Raji (cell line): Measurements from ENCODE around the gene GMPPB.

Experiments used
- POLR2A ChIP-seq: IDR thresholded peaks from 2 replicates; pipeline ENCODE4 v1.6.1; 2011; ENCODE audit warnings: low read depth, low read length, control low read depth; ENCODE audit not compliant: insufficient read depth

The GMPPB gene

DNA sequence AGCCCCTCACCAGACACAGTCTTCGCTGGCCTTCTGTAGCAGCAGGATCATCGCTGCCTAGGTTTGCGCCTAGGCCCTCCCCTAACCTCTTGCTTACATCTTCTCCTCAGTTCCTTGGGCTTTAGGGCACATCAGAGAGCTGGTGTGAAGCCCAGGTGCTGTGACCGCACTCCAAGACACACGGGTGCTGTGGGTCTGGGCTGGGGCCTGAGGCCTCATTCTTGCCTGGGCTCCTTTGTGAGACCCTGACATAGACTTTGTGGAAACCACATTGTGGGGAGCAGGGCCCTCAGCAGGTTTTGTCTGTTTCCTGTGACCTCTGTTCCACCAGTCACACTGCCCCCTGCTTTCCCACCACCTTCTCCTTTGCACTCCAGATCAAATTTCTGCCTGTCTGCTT is 12.3 kb downstream of the GMPPB start:
- no peak for TF ChIP-seq POLR2A

DNA sequence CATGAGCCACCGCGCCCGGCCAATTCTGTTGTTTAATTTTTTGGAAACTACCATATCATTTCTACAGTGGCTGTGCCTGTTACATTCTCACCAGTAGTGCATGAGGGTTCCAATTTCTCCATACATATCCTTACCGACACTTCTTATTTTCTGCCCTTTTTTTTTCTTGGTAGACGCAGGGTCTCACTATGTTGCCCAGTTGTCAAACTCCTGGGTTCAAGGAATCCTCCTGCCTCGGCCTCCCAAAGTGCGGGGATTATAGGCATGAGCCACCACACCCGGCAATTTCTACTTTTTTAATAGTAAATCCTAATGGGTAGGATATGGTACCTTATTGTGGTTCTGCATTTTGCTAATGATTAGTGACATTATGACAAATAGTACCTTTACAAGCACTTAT is 13.9 kb downstream of the GMPPB start:
- no peak for TF ChIP-seq POLR2A

DNA sequence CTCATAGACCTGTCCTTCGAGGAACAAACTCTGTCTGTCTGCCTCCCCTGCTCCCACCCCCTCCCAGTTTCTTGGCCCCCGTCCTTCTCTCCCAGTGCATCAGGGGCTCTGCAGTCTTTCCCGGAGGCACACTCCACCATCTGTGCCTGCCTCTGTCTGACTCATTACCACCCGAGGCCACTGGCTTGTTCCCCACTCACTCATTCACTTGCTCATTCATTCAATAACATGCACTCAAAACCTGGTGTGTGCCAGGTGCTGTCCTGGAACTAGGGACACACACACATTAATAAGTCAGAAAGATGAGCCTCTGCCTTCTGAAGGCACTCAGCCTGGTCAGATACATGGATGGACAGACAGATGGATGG is 16.7 kb downstream of the GMPPB start:
- no peak for TF ChIP-seq POLR2A

DNA sequence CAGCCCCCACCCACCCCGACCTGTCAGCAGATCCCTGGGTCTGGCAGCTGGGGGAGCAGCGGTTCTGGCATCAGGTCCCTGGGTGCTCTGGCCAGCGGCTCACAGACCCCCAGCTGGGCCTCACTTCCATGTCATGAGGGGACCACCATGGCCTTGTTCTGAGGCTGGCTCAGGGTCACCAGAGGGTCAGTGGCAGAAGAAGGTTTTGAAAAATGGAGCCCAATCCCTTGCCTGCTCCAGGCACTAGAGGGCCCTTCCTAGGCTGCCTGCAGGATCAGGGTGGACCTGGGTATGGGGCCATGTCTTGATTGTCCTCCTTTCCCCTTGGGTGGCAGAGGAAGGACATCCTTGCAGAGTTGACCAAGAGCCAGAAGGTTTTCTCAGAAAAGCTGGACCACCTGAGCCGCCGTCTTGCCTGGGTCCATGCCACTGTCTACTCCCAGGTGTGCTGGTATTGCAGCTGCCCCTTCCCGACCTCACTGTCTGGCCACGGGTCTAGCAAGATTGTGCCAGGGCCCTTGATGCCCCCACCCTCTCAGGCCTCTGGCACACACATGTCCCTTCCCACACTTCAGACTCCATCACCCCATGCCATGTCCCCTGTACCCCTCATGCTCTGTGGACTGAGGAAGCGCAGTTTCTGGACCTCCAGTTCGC is 17.2 kb downstream of the GMPPB start:
- no peak for TF ChIP-seq POLR2A

DNA sequence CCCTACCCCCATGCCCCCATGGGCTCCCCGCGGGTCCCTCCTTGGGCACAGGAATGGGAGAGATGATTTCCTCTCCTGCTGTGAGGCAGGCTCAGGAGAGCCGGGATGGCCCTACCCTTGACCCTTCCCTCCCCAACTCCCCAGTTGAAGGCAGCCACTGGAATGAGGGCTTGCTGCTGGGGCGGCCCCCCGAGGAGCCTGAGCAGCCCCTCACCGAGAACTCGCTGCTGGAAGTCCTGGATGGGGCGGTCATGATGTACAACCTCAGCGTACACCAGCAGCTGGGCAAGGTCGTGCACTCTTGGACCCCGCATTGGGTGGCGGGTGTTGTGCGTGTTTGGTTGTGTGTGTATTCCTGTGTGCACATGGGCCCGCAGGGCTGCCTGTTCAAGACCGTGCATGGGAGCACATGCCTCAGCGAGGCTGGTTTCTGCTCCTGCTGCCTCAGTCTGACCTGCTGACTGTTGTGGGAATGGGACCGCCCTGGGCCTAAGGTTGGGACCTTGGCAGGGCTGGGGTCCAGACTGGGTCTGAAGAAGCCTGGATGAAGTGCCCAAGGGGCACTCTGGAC is 18.3 kb downstream of the GMPPB start:
- no peak for TF ChIP-seq POLR2A

DNA sequence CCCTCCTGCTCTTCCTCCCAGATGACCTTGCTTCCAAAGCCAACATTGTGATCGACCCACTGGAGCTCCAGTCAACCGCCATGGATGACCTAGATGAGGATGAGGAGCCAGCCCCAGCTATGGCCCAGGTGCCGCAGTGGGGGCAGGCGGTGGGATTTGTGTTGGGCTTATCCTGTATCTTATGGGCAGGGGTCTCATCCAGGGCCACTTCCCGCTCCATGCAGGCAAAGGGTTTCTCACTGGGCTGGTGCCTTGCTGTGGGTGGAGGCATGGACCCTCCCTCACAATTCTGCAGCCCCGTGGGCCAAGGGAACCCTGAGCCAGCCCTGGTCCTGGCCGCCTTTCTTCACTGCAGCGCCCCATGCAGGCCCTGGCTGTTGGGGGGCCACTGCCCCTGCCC is 19.1 kb downstream of the GMPPB start:
- no peak for TF ChIP-seq POLR2A

DNA sequence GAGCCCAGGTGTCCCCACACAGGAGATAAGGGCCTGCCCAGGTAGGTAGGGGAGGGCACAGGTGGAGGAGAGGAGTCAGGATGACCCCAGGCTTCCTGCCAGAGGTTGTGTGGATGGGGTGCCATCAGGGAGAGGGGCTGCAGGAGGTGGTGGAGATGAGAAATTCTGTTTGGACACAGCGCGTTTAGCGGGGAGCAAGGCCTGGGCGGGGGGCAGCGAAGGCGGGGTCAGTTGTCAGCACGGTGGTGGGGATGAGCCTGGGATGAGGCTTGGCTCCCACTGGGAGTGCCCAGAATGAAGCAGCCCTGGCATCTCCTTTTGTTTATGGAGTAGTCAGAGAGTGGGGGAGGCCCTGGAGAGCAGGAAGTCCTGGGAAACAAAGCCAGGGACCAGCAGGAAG is 19.8 kb downstream of the GMPPB start:
- no peak for TF ChIP-seq POLR2A

DNA sequence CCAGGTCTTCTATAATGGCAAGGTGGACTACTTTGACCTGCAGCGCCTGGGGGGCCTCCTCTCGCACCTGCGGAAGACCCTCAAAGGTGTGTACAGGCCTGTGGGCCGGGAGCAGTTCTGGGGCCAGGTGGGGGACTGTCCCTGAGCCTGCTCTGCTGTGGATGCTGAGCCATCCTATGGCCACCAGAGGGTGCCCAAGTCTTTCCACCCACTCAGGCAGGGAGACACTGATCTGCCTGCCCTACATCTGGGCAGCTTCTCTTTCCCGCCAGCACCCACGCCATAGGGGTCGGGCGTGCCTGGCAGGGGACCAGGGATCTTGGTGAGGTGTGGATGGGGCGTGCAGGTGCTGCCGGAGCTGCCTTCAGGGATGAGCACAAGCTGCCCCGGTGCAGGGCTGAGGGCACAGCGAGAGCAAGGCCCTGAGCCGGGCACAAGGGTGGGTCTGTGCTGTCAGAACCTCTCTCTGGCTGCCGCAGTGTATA is 20.3 kb downstream of the GMPPB start:
- TF ChIP-seq POLR2A: no peak

DNA sequence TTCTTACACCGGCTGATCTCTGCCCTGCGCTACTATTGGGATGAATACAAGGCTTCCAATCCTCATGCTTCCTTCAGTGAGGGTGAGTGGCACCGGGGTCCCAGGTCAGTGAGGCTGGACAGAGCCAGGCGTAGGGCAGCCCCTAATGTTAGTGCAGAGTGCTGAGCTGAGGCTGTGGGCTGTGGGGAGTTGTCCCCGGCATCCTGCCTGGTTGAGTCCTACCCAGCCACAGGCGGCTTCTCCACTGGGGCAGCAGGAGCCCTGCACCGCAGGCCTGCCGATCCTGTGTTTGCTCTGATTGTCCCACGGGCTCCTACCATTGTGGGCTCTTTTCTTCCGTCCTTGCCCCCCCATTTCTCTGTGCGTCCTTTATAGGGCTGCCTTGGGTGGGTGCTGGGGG is 21.1 kb downstream of the GMPPB start:
- no peak for TF ChIP-seq POLR2A

DNA sequence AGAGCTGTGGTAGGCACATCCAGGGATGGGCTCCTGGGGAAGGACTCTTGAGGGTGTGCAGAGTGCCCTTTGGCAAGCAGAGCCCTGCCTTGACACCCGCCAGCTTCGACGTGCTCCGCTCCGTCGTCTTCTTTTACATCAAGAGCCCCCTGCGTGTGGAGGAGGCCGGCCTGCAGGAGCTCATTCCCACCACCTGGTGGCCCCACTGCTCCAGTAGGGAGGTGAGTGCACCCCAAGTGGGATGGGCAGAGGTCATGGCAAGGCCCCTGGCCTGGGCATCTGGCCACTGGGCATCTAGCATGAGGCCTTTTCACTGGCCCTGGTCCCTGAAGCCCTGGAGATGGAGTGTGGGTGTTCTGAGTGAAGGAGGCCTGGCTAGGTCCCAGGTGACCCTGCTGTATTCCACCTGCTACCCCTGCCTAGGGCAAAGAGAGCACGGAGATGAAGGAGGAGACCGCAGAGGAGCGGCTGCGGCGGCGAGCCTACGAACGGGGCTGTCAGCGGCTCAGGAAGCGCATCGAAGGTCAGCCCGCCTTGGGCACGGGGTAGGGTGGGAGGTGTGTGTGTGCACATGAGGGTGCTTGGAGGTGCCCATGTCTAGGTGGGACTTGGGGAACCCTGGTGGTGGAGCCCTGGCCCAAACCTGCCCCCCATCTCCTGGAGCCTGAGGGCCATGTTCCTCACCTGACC is 22.2 kb downstream of the GMPPB start:
- no peak for TF ChIP-seq POLR2A

DNA sequence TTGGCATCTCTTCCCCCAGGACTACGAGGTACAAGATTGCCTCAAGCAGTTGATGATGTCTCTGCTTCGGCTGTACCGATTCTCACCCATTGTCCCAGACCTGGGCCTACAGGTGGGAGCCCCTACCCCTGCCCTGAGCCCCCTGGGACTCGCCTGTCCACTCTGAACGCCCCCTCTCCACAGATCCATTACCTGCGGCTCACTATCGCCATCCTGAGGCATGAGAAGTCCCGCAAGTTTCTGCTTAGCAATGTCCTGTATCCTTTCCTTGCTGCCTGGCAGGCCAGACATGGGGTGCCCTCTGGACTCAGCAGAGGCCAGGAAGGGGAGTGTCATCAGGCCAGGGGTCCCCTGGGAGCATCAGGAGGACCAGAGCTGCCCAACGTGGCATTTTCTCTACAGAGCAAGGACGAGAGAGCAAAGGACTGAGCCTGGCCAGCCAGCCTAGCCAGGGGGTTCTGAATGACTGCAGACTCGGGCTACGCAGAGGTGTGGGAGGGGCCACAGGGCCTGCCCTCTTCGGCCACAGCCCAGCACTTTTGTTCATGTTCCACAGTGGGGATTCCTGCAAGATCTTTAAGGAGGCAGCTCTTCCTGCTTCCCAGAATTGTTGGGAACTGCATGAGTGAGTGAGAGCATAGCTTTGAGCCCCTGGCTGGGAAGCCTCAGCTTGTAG is 23.2 kb downstream of the GMPPB start:
- no peak for TF ChIP-seq POLR2A

DNA sequence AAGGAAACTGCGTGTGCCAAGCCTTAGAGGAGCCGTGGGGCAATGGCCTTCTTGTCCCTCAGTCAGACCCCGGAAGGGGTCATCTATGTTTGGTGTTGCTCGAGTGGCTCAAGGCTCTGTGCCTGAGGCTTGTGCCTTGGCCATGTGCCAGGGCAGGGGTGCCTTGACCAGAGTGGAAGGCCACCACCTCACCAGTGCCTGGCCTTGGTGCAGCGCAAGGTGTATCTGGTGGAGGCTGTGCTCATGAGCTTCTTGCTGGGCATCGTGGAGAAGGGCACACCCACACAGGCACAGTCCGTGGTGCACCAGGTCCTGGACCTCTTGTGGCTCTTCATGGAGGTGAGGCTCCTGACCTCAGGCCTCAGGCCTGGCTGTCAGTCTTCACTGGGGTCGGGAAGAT is 23.7 kb downstream of the GMPPB start:
- TF ChIP-seq POLR2A: no peak

DNA sequence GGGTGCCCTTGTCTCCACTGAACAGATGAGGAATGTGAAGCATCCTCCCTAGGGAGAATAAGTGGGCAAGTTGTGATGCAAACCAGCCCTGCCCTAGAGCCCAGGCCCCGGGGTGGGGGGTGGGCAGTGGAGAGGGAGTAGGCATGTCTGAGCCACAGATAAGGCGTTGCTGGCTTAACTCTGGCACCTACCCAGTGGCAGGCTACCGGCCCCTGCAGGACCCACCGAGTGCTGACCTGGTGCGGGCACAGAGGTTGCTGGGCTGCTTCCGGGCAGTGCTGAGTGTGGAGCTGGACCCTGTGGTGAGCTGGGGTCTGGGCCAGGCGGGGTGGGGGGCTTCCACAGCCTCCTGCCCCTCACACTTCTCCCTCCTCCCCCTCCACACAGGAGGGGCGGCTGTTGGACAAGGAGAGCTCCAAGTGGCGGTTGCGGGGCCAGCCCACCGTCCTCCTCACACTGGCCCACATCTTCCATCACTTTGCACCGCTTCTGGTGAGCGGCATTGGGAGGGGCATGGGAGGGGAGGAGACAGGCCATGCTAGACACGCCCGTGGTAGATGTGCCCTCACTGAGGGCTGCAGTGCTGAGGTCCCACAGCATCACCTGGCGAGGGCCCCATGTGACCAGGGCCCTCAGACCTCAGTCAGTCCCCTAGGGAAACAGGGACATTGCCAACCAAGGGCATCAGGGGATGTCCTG is 24.3 kb downstream of the GMPPB start:
- TF ChIP-seq POLR2A: no peak

DNA sequence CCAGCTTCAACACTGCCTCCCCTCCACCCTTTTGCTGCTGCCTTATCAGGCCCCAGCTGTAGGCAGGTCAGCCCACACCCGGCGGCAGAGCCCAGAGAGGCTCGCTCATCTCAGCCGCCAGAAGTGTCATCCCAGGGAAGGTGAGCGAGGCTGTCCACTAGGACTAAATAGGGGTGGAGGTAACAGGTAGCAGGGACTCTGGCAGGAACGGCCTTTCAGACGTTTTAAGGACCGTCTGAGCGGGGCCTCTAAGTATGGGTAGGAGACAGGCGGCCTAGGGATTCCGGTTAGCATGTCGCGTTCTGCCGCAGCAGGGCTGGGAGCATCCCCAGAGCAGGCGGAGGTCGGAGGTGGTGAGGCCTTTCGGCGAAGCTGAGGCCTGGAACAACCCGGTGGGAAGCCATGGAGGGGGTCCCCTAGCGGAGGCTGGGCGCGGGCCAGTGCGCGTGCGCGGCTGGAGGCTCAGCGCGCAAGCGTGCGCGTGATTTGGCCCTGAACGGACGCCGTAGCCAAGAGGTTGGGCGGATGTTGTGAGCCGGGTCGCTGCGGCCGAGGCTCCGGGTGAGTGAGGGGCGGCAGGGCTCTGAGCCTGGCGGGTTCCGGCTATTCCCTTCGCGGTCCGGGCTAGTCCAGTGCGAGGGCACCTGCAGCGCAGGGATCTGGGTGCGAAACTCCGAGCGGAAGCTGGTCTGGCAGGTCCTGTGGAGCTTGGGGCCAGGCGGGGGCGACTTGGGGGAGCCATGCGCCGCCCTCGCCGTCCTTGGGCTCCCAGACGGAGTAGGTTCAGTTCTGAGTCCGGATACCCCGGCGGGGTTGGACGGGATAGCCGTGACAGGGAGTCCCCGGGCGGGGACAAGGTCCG is 34.5 kb downstream of the GMPPB start, which contains the start of the genes MST1 and RNF123:
MST1 (minus strand) TSS at position 429 of the 862 bp plus-strand sequence. CDS start 783 bp downstream, outside the sequence.
RNF123 (plus strand) TSS at position 512 of the 862 bp plus-strand sequence. CDS start 1,609 bp downstream, outside the sequence.
- peak; percentile 93 for TF ChIP-seq POLR2A

DNA sequence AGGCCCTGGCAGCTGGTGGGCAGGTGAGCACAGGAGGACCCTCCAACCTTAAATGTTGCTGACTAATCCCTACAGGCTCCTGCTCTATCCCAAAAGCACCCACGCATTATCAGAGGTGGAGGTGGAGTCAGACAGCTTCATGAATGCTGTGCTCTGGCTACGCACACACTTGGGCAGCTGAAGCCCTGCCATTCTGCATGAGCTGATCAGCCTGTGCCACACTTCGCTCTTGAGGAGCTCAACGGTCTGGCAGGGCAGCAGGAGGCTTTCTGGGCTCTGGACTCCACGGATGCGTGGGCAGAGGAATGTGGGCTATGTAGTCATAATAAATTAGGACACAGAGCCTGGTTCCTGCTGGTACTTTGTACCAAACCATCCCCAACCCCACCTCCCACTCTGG is 40.6 kb downstream of the GMPPB start:
- TF ChIP-seq POLR2A: no peak

DNA sequence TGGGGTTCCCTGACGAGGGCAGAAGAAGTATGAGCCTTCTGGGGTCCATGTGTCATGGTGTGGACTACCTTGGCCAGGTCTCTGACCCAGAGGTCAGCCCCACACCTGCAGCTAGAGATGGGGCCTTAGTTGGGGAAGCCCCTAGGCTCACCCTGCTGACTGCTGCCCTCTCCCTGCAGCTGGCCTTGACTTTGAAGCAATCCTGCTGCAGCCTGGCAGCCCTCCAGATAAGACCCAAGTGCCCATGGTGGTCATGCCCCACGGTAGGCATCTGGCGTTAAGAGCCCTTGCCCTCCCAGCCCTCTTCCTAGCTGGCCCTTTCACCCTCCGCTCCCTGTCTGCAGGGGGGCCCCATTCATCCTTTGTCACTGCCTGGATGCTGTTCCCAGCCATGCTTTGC is 42.2 kb downstream of the GMPPB start:
- TF ChIP-seq POLR2A: no peak
